SK-N-SH (cell line): ENCODE results near the gene RBM20.

Experiments
- JUND ChIP-seq: IDR thresholded peaks from 2 replicates; pipeline ENCODE4 v1.4.0; 2012
- MEF2A ChIP-seq: IDR thresholded peaks from 2 replicates; pipeline ENCODE4 v1.4.0; 2012; ENCODE audit warnings: low read depth, borderline replicate concordance
- MXI1 ChIP-seq: IDR thresholded peaks from 2 replicates; pipeline ENCODE4 v1.6.1; 2012; ENCODE audit warnings: mild to moderate bottlenecking, low read depth, low read length, improper control_type of control experiment
- NFIC ChIP-seq: IDR thresholded peaks from 2 replicates; pipeline ENCODE4 v1.4.0; 2012; ENCODE audit warnings: borderline replicate concordance
- POLR2AphosphoS5 ChIP-seq: IDR thresholded peaks from 2 replicates; pipeline ENCODE4 v1.6.1; 2012; ENCODE audit warnings: low read depth, low read length
- RFX5 ChIP-seq: IDR thresholded peaks from 2 replicates; pipeline ENCODE4 v1.6.1; 2012; ENCODE audit warnings: mild to moderate bottlenecking, improper control_type of control experiment, low read length
- SIN3A ChIP-seq: IDR thresholded peaks from 2 replicates; pipeline ENCODE4 v1.6.1; 2012; ENCODE audit warnings: low read depth, mild to moderate bottlenecking, low read length, moderate library complexity, borderline replicate concordance
- TF ChIP-seq, protein P1 (sequence below): fragments of 200-600 bp; sonication (generic); IDR thresholded peaks from 2 replicates; pipeline ENCODE4 v1.6.1; 2017; ENCODE audit warnings: antibody characterized with exemption, mild to moderate bottlenecking, moderate library complexity
- TF ChIP-seq, protein P2 (sequence below): fragments of 150-350 bp; IDR thresholded peaks from 2 replicates; pipeline ENCODE4 v1.6.1; 2016; ENCODE audit warnings: mild to moderate bottlenecking, low read depth, low read length
- TF ChIP-seq, protein P3 (sequence below): IDR thresholded peaks from 2 replicates; pipeline ENCODE4 v1.6.1; 2012; ENCODE audit warnings: mild to moderate bottlenecking, low read depth, low read length, moderate library complexity
- TF ChIP-seq, protein P4 (sequence below): IDR thresholded peaks from 2 replicates; pipeline ENCODE4 v1.4.0; 2012; ENCODE audit warnings: low read depth, borderline replicate concordance
- TF ChIP-seq, protein P5 (sequence below): fragments of 150-350 bp; IDR thresholded peaks from 2 replicates; pipeline ENCODE4 v1.6.1; 2017; ENCODE audit warnings: antibody characterized with exemption, low read length, low read depth, borderline replicate concordance

DNA sequence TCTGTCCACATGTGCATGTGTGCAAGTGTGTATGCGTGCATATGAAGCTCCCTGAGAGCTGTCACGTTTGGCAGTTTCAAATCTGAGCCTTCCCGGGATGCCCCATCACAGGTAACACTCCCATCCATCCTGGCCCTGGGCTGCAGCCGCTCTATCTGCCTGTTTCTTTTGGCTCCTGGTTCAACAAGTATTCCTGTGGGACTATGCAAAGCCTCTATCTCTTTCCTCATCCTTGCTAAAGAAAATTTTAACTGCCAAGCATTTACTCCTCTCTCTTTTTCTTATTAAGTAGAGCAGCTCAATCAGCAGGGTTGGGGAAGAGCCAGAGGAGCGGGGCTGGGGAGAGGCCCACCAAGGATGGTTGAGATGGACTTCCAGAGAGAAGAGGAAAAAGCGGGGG, 203.2 kb downstream of the RBM20 start:
- TF ChIP-seq POLR2AphosphoS5 (no peak), RFX5 (no peak), JUND (no peak), MEF2A (no peak), SIN3A (no peak), MXI1 (no peak), NFIC (no peak)
- TF ChIP-seq, protein P1, sequence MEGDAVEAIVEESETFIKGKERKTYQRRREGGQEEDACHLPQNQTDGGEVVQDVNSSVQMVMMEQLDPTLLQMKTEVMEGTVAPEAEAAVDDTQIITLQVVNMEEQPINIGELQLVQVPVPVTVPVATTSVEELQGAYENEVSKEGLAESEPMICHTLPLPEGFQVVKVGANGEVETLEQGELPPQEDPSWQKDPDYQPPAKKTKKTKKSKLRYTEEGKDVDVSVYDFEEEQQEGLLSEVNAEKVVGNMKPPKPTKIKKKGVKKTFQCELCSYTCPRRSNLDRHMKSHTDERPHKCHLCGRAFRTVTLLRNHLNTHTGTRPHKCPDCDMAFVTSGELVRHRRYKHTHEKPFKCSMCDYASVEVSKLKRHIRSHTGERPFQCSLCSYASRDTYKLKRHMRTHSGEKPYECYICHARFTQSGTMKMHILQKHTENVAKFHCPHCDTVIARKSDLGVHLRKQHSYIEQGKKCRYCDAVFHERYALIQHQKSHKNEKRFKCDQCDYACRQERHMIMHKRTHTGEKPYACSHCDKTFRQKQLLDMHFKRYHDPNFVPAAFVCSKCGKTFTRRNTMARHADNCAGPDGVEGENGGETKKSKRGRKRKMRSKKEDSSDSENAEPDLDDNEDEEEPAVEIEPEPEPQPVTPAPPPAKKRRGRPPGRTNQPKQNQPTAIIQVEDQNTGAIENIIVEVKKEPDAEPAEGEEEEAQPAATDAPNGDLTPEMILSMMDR = no peak
- TF ChIP-seq, protein P2, sequence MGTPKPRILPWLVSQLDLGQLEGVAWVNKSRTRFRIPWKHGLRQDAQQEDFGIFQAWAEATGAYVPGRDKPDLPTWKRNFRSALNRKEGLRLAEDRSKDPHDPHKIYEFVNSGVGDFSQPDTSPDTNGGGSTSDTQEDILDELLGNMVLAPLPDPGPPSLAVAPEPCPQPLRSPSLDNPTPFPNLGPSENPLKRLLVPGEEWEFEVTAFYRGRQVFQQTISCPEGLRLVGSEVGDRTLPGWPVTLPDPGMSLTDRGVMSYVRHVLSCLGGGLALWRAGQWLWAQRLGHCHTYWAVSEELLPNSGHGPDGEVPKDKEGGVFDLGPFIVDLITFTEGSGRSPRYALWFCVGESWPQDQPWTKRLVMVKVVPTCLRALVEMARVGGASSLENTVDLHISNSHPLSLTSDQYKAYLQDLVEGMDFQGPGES = no peak
- TF ChIP-seq, protein P3, sequence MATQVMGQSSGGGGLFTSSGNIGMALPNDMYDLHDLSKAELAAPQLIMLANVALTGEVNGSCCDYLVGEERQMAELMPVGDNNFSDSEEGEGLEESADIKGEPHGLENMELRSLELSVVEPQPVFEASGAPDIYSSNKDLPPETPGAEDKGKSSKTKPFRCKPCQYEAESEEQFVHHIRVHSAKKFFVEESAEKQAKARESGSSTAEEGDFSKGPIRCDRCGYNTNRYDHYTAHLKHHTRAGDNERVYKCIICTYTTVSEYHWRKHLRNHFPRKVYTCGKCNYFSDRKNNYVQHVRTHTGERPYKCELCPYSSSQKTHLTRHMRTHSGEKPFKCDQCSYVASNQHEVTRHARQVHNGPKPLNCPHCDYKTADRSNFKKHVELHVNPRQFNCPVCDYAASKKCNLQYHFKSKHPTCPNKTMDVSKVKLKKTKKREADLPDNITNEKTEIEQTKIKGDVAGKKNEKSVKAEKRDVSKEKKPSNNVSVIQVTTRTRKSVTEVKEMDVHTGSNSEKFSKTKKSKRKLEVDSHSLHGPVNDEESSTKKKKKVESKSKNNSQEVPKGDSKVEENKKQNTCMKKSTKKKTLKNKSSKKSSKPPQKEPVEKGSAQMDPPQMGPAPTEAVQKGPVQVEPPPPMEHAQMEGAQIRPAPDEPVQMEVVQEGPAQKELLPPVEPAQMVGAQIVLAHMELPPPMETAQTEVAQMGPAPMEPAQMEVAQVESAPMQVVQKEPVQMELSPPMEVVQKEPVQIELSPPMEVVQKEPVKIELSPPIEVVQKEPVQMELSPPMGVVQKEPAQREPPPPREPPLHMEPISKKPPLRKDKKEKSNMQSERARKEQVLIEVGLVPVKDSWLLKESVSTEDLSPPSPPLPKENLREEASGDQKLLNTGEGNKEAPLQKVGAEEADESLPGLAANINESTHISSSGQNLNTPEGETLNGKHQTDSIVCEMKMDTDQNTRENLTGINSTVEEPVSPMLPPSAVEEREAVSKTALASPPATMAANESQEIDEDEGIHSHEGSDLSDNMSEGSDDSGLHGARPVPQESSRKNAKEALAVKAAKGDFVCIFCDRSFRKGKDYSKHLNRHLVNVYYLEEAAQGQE = no peak
- TF ChIP-seq, protein P4, sequence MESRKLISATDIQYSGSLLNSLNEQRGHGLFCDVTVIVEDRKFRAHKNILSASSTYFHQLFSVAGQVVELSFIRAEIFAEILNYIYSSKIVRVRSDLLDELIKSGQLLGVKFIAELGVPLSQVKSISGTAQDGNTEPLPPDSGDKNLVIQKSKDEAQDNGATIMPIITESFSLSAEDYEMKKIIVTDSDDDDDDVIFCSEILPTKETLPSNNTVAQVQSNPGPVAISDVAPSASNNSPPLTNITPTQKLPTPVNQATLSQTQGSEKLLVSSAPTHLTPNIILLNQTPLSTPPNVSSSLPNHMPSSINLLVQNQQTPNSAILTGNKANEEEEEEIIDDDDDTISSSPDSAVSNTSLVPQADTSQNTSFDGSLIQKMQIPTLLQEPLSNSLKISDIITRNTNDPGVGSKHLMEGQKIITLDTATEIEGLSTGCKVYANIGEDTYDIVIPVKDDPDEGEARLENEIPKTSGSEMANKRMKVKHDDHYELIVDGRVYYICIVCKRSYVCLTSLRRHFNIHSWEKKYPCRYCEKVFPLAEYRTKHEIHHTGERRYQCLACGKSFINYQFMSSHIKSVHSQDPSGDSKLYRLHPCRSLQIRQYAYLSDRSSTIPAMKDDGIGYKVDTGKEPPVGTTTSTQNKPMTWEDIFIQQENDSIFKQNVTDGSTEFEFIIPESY = no peak
- TF ChIP-seq, protein P5, sequence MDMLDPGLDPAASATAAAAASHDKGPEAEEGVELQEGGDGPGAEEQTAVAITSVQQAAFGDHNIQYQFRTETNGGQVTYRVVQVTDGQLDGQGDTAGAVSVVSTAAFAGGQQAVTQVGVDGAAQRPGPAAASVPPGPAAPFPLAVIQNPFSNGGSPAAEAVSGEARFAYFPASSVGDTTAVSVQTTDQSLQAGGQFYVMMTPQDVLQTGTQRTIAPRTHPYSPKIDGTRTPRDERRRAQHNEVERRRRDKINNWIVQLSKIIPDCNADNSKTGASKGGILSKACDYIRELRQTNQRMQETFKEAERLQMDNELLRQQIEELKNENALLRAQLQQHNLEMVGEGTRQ = no peak
